Activated naive CD4-positive, alpha-beta T cell treated with anti-CD3 and anti-CD28 coated beads, Interleukin-2, amount 50 U/mL, for 16 hours (primary cell): ENCODE data around the gene HEATR1.
A peak's percentile ranks its signal among the peaks of the same experiment; 100 is the strongest.

ENCODE experiments used
- DNase-seq: peaks from one replicate; pipeline ENCODE4 v3.0.0-alpha.2; 2020

The HEATR1 gene

GRCh38 chr1:236535662-236536161 lies 68.6 kb downstream of the HEATR1 start:
- DNase-seq = no peak

GRCh38 chr1:236535190-236535589 lies 69.1 kb downstream of the HEATR1 start:
- no peak for DNase-seq

DNA sequence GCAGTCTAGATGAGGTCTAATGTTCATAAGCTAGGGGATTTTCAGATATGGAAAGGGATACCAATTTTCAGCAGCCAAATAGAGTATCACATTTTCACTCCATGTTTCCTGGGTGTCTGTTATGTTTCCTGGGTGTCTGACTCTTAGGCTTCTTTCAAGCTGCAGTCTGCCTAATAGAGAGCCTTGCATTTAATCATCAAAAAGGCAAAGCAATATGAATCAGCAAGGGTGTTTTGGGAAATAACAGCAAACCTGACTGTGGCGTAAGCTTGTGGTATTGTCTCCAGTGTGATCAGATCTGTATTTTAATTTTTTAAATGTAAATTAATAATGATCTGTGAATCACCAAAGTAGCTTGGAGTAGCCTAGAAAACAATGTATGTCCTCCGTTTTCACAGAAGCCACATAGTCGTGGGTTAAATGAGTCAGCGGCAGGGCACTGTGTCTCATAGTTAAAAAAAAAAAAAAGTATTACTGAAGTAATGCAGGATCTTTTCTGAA lies 70.1 kb downstream of the HEATR1 start:
- DNase-seq = peak; percentile 42

- no peak for DNase-seq
Measured at GRCh38 chr1:236532850-236533249, 71.5 kb downstream of the HEATR1 start.

- DNase-seq = no peak
Measured at GRCh38 chr1:236530959-236531358, 73.4 kb downstream of the HEATR1 start.

GRCh38 chr1:236530286-236530685 lies 74.0 kb downstream of the HEATR1 start:
- DNase-seq = no peak

DNA sequence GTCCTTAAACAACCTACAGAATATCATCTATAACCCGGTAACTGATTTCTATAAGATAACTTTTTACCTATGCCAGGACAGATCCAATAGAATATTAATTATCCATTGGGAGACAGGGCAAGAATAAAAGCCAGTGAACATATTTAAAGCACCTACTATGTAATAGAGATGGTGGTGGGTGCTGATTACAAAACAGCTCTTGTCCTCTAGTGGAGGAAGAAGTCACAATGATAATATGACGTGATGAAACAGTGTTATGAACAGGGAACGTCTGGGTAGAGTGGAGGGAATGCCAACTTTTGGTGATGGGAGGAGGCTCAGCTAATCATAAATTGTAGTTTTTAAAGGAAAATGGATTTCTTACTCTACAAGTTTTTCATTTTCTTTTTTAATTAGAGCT lies 78.2 kb downstream of the HEATR1 start:
- DNase-seq = no peak

DNA sequence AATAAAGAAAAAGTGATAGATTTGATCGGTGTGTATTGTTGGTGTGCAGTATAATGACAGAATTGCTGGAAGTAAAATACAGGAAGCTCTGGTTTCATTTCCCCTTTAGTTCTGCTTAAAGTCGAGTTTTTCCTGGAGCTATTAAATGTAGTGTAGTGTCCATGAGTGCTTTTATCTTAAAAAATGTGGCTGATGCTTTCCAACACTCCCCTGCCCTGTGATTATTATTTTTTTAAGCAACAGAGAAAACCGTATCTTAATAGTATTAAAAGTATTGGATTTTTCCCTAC lies 79.5 kb downstream of the HEATR1 start:
- DNase-seq = no peak

DNA sequence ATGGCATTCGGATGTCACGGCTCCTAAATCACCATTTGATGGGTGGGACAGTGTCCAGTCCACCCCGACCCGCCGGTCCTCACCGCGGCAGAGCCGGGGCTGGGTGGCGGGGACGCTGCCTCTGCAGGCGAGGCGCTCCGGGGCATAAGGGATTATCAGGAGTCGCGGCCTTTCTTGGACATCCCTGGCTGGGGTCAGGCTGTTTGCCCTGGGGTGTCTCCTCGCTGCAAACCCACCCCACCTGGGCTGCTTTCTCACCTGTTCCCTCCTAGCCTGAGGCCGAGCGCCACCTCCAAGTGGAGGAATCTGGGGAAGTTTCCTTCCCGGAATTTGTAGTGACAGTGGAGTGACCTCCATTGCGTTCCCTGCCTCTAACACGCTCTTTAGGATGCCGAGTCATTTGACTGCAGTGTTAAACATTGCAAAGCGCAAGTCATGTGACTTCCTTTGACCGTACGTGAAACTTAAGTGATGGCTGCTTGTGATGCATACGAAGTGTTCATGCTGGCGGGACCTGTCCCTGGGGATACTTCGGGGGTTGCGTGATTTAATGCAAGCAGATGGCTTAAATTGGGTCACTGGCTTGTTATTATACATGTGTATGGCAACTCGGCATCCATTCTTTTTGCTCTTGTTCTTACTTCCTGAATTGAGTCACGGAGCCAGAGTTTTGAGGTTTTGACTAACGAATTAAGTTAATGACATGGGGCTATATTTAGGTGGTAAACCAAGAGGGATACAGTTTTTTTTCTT lies 80.0 kb downstream of the HEATR1 start:
- DNase-seq = peak; percentile 45

- DNase-seq = peak; percentile 85
Measured at GRCh38 chr1:236523704-236524141, 80.6 kb downstream of the HEATR1 start, which contains the start of gene LGALS8. Gene LGALS8 (plus strand): TSS chr1:236523982. CDS start chr1:236526071, 2,089 bp downstream.

DNA sequence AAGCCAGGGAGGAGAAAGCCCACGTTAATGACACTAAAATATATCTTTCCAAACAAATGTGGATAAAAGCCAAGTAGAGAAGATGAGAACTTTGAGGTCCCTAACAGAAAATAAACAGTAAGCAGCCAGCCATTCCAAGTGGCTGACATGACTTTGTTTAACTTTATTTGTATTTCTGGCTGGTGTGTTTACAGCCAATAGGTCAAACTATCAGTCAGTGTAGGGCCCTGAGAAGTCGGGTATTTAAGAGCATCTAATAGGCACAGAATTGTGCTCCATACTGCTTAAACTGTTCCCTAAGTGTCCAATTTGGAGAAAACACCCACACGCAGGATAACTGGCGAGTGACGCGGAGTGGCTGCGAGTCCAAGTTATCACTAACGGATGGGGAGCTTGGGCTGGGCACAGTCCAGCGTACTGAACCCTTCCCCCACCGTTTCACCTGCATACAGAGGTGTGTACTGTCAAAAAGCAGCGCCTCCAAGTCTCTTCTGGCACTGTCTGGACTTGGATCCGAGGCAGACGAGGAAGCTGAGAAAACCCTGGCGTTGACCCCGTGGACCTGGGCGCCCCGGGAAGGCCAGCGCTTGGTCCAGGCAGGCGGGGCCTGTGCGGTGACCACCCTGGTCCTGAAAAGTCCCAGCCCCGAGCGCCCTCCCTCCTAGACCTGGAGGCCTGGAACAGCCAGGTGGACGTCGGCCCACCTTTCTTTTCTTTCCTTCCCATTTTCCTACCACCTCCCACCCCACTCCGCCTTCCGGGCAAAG lies 81.2 kb downstream of the HEATR1 start:
- DNase-seq = no peak

DNA sequence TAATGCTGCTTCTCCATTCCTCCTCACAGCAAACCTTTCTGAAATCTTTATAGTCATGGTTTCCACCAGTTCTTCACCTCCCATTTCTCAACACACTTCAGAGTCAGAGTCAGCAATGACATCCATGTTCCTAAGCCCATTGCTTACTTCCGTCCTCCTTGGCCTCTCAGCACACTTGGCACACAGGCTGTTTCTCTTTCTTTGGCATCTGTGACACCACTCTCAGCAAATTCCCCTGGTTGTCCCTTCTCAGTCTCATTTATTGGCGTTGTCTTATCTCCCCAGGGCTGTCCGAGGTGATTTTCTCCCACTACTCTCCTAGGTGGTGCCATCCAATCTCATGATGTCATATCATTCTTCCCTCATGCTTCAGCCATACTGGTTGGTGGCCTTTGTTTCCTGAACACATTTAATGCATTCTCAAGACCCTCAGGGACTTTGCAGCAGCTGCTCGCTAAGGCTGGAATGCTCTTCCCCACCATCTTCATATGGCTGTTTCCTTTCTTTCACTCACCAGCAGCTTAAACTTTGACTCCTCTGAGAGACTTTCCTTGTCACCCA lies 83.8 kb downstream of the HEATR1 start:
- no peak for DNase-seq

DNA sequence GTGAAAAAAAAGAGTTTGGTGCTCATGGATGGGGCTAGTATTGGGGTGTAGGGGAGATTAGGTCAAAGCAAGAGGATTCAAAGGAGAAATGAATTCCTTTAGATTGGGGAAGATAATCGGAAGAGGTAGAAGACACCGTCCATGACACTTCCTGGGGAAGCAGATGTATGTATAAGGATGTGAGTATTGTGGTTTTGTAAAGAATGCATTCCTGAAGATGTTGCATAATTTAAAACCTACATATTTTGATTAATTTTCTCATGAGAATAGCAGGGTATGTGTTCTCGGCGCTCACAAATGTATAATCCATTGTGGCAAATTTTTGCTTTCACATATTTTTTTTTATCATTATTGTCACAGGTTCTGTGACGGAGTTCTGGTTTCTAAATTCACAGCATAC lies 86.0 kb downstream of the HEATR1 start:
- DNase-seq = no peak

DNA sequence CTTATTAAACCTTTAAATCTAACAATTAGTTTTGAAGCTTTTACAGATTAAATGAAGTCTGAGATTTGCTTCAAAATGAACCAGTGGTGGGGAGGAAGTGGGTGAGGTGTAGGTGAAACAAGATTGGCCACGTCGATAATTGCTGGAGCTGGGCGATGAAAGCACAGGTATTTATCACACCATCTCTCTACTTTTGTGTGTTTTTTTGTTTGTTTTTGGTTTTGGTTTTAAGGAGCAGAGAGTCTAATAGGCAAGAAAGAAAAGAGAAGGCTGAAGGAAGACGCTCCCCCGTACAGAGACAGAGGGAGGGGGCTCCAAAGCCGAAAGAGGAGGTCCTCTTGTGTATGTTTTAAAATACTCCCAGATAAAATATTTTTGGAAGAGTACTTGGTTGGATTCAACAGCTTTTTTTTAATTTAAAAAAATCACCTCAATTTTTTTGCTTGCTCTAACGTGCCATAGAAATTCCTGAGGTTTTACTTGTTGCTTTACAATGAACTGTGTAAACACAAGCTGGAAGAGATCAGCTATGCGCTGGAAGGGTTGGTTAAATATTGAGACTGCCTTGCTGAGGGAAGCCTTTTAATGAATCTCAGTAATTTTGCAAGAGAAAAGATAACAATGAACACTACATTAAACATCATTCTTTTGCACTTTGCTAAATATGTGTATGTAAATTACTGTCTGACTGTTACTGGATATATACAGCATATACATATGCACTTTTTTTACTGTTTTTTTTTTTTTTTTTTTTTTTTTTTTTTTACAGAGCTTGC lies 87.2 kb downstream of the HEATR1 start:
- DNase-seq = no peak

DNA sequence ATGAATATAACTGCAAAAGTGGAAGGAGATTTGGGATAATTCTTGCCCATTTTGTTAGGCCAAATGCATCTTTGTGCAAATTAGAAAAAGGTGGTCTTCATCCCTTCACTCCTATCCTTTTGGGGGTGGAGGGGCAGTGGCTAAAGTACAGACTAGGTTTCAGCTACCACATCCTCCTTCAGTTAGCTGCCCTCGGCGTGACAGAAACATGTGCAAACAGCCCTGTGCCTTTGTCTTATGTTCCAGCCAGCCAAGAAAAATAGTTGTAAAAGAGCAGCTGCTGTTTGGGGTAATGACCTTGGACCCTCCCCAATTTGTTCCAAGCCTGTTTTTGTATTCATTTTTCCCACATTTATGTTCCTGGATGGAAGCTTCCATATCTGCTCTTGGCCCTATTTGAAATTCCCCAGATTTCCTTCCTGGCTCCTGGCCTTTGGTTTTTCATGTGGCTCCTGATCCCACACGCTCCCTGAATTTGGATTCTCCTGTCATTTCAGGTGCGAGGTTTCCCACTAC lies 88.8 kb downstream of the HEATR1 start:
- no peak for DNase-seq

GRCh38 chr1:236514703-236515442 lies 89.4 kb downstream of the HEATR1 start:
- DNase-seq = no peak

- DNase-seq = no peak
Measured at GRCh38 chr1:236511735-236512418, 92.4 kb downstream of the HEATR1 start.

- DNase-seq = no peak
Measured at GRCh38 chr1:236509647-236510401, 94.5 kb downstream of the HEATR1 start.

GRCh38 chr1:236509203-236509602 lies 95.1 kb downstream of the HEATR1 start:
- DNase-seq = no peak

- DNase-seq = no peak
Measured at GRCh38 chr1:236508593-236509027, 95.7 kb downstream of the HEATR1 start.
